HuH-7.5 (cell line): ENCODE data around the gene MTMR12.

Experiments
- DNase-seq: peaks from one replicate; pipeline ENCODE4 v3.0.0; 2011; ENCODE audit warnings: low spot score

MTMR12 gene

GRCh38 chr5:32312595-32313332, at the start of gene MTMR12:
MTMR12 (minus strand) TSS chr5:32312939; CDS start chr5:32312838, 101 bp downstream.
- peak; percentile 94 for DNase-seq

DNA sequence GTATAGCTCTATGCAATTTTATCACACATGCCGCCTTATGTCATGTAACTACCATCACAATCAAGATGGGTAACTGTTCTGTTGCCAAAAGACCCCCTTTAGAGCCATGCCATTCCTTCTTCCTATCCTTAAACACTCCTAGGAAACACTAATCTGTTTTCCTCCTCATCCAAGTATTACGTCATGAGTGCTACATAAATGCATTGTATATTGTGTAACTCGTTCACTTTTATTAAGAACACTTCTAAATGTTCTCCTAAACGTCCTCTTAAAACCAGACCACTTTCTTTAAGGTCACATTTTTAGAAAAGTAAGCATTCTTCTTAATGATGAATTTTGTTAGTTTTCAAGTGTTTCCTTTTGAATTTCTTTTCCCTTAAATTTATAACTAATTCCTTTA, 49.8 kb upstream of the MTMR12 start:
- DNase-seq = no peak

GRCh38 chr5:32360906-32361305, 48.2 kb upstream of the MTMR12 start:
- no peak for DNase-seq

DNA sequence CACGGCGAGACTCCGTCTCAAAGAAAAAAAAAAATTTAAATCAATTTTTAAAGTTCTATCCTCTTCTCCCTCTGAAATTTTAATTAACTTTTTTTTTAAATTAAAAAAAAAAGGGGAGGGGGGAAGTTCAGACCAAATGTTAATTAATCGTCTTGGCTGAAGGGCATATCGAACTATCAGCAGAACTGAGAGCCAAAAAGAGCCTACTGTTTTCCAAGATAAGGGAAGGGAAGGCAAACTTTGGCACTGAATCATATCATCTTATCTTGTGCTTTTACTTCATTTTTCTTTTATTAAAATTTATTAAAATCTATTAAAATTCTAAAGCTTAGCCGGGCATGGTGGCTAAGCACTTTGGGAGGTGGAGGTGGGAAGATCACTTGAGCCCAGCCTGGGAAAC, 45.9 kb upstream of the MTMR12 start:
- DNase-seq = no peak

- DNase-seq = no peak
Measured at GRCh38 chr5:32357658-32358057, 44.9 kb upstream of the MTMR12 start.

- no peak for DNase-seq
Measured at GRCh38 chr5:32355686-32356085, 42.9 kb upstream of the MTMR12 start.

DNA sequence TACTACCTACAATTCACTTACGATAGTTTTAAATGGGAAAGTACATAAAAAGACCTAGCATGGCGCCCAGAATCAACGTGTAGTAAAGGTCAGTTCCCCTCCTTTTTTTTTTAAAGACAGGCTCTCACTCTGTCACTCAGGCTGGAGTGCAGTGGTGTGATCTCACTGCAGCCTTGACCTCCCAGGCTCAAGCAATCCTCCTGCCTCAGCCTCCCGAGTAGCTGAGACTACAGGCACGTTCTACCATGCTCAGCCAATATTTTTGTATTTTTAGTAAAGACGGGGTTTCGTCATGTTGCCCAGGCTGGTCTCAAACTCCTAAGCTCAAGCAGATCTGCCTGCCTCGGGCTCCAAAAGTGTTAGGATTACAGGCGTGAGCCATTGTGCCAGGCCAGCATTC, 40.7 kb upstream of the MTMR12 start:
- no peak for DNase-seq

GRCh38 chr5:32352685-32353084, 39.9 kb upstream of the MTMR12 start:
- no peak for DNase-seq

- DNase-seq = no peak
Measured at GRCh38 chr5:32346869-32347268, 34.1 kb upstream of the MTMR12 start.

GRCh38 chr5:32343058-32343672, 30.4 kb upstream of the MTMR12 start:
- no peak for DNase-seq

GRCh38 chr5:32342656-32343055, 29.9 kb upstream of the MTMR12 start:
- no peak for DNase-seq

DNA sequence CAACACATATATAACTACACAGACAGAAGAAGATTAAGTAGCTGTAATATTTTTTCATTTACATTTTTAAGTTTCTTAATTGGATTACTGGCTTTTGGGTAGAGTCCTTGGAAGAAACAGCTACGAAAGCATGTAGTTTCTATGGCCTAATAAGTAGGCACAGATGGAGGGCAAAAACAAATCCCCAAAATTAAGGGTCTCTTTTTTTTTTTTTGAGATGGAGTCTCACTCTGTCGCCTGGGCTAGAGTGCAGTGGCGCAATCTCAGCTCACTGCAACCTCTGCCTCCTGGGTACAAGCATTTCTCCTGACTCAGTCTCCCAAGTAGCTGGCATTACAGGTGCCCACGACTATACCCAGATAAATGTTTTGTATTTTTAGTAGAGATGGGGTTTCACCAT, 27.1 kb upstream of the MTMR12 start:
- DNase-seq = no peak

DNA sequence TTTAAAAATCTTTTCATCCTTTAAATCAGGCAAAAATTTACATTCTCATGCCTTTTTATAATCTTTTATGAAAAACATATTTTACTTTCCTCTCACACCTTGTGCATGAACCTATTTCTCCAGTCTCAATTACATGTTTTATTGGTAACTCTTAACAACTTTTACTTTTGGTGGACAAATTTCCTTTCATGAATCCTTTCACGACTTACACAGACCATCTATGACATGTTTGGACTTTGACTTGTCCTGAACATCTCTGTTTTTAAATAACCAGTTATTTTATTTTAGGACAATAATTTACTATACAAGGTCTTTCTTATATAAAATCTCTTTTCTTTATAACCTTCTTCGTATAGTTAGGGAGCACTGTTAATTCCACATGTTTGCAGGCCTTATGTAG, 26.5 kb upstream of the MTMR12 start:
- DNase-seq = no peak

- DNase-seq = no peak
Measured at GRCh38 chr5:32332966-32333365, 20.2 kb upstream of the MTMR12 start.

DNA sequence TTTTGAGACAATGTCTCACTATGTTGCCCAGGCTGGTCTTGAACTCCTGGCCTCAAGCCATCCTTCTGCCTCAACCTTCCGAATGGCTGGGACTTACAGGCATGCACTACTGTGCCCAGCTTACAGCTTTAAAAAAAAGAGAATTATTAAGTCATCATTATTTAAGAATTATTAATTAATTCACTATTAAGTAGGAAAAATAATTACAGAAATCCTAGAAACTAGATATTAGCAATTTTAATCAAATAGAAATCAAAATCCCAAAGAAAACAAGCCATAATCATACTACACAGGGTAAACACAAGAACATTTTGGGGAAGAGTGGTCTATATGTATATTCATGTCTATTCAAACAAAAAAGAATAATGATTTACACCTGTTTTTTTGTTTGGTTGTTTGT, 19.6 kb upstream of the MTMR12 start:
- DNase-seq = no peak

GRCh38 chr5:32331935-32332274, 19.2 kb upstream of the MTMR12 start:
- DNase-seq = no peak

DNA sequence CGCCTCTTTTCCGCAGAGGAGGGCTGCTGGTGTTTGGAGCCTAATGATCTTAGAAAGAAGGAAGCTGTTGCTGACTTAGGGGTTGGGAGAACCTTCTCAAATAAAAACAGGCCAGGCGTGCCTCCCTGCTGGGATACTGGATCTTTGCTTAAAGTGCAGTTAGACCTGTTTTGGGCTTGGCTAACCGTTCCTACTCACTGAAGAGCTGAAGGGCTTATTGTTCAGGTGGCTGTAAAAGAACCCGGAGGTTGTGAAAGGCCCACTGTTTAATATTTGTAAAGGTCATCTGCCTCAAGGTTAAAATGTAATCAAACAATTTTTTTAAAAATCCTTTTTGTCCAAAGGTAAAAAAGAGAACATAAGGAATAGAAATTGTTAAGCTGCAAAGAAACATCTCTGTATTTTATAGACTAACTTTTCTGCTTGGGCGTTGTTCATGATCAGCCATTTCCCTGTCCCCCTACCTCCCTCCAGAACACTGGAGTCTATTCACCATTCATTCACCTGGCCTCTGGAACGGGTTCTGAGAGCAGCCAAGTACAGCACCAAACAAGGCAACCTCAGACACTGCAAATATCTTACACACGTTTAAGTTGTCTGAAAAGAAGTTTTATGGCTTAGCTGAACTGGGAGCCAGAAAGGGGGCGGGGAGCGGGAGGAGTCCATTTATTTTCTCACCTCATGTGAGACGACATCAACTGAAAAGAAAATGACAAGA, 18.6 kb upstream of the MTMR12 start:
- no peak for DNase-seq

DNA sequence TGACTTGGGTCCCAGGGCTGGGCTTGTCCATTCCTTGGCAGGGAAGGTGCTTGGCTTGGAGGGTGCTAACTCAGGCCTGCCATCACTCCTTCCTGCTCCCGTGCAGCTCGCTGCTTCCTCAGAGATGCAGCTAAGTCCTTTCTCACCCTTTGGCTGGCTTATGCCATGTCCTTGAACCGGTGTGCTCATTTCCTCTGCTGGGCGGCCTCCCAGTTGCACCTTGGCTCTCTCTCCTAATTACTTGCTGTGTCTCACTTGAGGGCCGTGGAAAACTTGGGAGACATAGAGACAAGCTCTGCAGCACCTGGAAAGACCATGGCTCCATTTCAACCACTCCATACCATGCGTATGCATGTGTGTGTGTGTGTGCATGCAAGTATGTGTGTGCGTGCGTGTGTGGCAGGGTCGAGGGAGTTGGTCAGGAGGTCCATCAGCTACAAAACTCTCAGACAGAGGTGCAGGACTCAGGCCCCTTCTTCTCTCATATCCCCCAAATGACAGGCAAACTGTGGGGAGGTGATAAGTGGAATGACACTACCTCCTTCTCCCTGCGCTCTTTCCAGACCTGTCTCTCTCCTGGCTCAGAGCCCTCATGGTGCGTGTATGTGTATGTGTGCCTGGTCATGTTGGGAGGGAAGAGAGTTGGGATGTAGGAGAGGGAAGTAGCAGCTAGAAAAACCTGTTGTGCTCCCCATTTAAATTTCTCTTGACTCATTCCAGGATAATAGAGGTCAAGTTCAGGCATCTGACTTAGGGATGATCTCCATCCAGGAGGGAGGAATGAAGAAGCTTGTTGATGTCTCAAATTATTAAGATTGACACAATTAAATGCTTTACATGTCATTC, 17.6 kb upstream of the MTMR12 start:
- no peak for DNase-seq

DNA sequence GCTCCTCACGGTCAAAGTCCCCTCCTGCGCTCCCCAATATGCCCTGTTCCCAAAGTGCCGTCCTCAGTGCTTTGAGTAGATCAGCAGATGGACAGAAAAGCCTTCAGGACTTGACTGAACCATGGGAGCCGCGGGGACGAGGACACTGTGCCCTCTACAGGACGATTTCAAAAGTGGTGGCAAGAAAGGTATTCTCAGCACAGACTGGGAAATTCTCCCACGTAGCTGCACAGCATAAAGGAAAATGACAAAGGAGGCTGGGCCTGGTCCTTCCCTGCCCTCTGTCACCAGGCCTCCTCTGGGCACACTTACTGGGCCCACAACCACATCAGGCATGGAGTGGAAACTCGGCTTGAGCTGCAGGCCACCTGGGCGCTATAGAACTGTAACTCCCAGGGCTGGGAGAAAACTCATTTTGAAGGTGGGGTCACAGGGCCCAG, 16.7 kb upstream of the MTMR12 start:
- peak; percentile 66 for DNase-seq

GRCh38 chr5:32326216-32326772, 13.6 kb upstream of the MTMR12 start:
- no peak for DNase-seq

- DNase-seq = no peak
Measured at GRCh38 chr5:32325616-32326015, 12.9 kb upstream of the MTMR12 start.

- DNase-seq = no peak
Measured at GRCh38 chr5:32325062-32325461, 12.3 kb upstream of the MTMR12 start.
